ENCODE measurements around the gene DLGAP1. TPM values are rescaled to one million over a fixed set of nuclear protein-coding genes. Genes with fewer than 3 reads are reported as not detected.

The DLGAP1 gene
- total and polyA plus RNA-seq, 2 experiments from 2014 or later, result 3.1 to 6.5 TPM

DNA sequence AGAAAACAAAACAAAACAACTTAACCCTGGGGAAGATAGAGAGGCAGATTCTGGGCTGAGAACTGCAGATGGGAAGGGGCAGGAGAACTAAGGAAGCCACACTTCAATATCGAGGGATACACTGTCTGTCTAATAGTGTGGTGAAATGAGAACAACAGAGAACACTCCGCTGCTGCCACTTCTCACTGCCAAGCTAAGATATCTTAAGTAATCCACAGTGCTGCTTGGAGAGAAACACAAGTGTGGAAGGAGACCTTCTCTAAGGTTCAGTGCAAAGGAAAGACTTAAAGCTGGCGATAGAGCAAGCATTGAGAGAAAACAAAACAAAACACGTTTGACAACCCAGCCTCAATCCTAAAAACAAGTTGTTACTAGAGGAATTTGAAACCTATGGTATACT, 37.4 kb downstream of the DLGAP1 start:
- TF ChIP-seq EZH2 (IDR thresholded peaks at IDR 0.05; ENCODE audit: borderline replicate concordance), result no peak
- no peak for TF ChIP-seq EZH2phosphoT487 (IDR thresholded peaks at IDR 0.05; ENCODE audit: low read depth, severe bottlenecking, unreplicated experiment)
- TF ChIP-seq, protein P1, sequence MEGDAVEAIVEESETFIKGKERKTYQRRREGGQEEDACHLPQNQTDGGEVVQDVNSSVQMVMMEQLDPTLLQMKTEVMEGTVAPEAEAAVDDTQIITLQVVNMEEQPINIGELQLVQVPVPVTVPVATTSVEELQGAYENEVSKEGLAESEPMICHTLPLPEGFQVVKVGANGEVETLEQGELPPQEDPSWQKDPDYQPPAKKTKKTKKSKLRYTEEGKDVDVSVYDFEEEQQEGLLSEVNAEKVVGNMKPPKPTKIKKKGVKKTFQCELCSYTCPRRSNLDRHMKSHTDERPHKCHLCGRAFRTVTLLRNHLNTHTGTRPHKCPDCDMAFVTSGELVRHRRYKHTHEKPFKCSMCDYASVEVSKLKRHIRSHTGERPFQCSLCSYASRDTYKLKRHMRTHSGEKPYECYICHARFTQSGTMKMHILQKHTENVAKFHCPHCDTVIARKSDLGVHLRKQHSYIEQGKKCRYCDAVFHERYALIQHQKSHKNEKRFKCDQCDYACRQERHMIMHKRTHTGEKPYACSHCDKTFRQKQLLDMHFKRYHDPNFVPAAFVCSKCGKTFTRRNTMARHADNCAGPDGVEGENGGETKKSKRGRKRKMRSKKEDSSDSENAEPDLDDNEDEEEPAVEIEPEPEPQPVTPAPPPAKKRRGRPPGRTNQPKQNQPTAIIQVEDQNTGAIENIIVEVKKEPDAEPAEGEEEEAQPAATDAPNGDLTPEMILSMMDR (IDR thresholded peaks at IDR 0.05; ENCODE audit: poor library complexity), result no peak
- Histone ChIP-seq H3K27me3 (no peaks in the 10 kb centered on the region), H3K36me3 (replicated peaks; ENCODE audit: insufficient read depth, low read depth) (no peaks in the 10 kb centered on the region), H2AFZ (no peak overlapping the region), H4K20me1 (ENCODE audit: insufficient read depth, poor library complexity, severe bottlenecking) (no peaks in the 10 kb centered on the region), H3K4me2 (peak overlapping the region; percentile 10), H3K27ac (no peak overlapping the region), H3K9me3 (ENCODE audit: low read depth) (no peaks in the 10 kb centered on the region), H3K79me2 (no peaks in the 10 kb centered on the region), H3K4me1 (ENCODE audit: insufficient read depth) (no peaks in the 10 kb centered on the region), H3K4me3 (no peak overlapping the region), H3K9me2 (replicated peaks; ENCODE audit: insufficient read depth) (no peaks in the 10 kb centered on the region)
- 74% methylated on average over 4 of the region's 4 CpGs for WGBS (ENCODE audit: low lambda C conversion rate, missing lambda C conversion rate)
- no peak for DNase-seq (ENCODE audit: low spot score)

DNA sequence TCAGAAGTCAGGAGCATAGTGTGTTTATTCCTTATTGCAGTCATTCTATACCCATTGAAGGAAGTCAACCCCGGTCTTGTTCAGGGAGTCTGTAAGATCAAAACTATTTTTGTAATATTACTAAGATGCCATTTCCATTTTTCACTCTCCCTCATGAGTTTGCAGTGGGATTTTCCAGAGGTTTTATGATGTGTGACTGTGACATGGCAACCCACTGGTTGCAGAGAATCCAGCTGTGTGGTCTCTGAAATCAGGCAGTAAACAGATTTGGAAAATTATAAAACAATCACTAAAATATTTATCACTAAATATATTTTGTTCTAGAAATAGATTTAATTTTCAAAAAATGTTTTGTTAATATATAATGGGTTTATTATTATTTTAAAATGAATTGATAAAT, 38.1 kb downstream of the DLGAP1 start:
- no peaks in the 10 kb centered on the region for H3K36me3 ChIP-seq (replicated peaks; ENCODE audit: insufficient read depth, low read depth)
- H3K27me3 ChIP-seq, result no peaks in the 10 kb centered on the region
- TF ChIP-seq, protein P1 (IDR thresholded peaks at IDR 0.05; ENCODE audit: poor library complexity), result no peak
- H3K4me2 ChIP-seq, result no peak overlapping the region
- H4K20me1 ChIP-seq (ENCODE audit: insufficient read depth, poor library complexity, severe bottlenecking), result no peaks in the 10 kb centered on the region
- no peak for DNase-seq (ENCODE audit: low spot score)
- no peaks in the 10 kb centered on the region for H3K9me2 ChIP-seq (replicated peaks; ENCODE audit: insufficient read depth)
- no peaks in the 10 kb centered on the region for H3K79me2 ChIP-seq
- 44% methylated on average over 1 of the region's 1 CpG for WGBS (ENCODE audit: low lambda C conversion rate, missing lambda C conversion rate)
- H3K9me3 ChIP-seq (ENCODE audit: low read depth), result no peaks in the 10 kb centered on the region
- H3K4me3 ChIP-seq, result no peak overlapping the region
- H2AFZ ChIP-seq, result no peak overlapping the region
- no peak overlapping the region for H3K27ac ChIP-seq
- H3K4me1 ChIP-seq (ENCODE audit: insufficient read depth), result no peaks in the 10 kb centered on the region

DNA sequence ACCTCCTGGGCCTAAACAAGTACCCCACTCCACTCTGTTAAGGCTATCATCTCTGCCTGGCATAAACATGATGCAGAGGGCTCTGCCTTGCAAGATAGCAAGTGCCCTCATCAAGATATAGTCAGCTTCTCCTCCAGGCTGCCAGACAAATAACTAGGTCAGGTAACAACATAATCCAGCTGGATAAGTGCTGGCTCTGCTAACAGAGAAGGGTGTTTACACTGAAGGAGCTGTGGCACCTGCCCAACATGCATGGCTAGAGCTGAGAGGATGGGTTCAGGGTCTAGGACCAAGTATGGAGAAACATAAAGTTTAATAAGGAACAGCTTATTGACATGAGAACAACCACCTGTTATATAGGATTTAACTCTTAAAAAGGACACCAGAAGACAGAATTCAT, 42.8 kb downstream of the DLGAP1 start:
- no peak overlapping the region for H3K4me3 ChIP-seq
- no peaks in the 10 kb centered on the region for H4K20me1 ChIP-seq (ENCODE audit: insufficient read depth, poor library complexity, severe bottlenecking)
- TF ChIP-seq, protein P1 (IDR thresholded peaks at IDR 0.05; ENCODE audit: poor library complexity), result no peak
- TF ChIP-seq EZH2phosphoT487 (IDR thresholded peaks at IDR 0.05; ENCODE audit: low read depth, severe bottlenecking, unreplicated experiment) (no peak), EZH2 (IDR thresholded peaks at IDR 0.05; ENCODE audit: borderline replicate concordance) (no peak)
- no peak overlapping the region for H2AFZ ChIP-seq
- H3K4me2 ChIP-seq, result no peak overlapping the region
- H3K9me3 ChIP-seq (ENCODE audit: low read depth), result no peaks in the 10 kb centered on the region
- no peaks in the 10 kb centered on the region for H3K79me2 ChIP-seq
- no peak for DNase-seq (ENCODE audit: low spot score)
- no peak overlapping the region for H3K27ac ChIP-seq
- H3K4me1 ChIP-seq (ENCODE audit: insufficient read depth), result no peaks in the 10 kb centered on the region
- no peaks in the 10 kb centered on the region for H3K9me2 ChIP-seq (replicated peaks; ENCODE audit: insufficient read depth)
- no peaks in the 10 kb centered on the region for H3K27me3 ChIP-seq
- no peaks in the 10 kb centered on the region for H3K36me3 ChIP-seq (replicated peaks; ENCODE audit: insufficient read depth, low read depth)

- Histone ChIP-seq H3K4me3 (no peak overlapping the region), H3K4me1 (ENCODE audit: insufficient read depth) (no peaks in the 10 kb centered on the region), H3K9me2 (replicated peaks; ENCODE audit: insufficient read depth) (no peaks in the 10 kb centered on the region), H3K36me3 (replicated peaks; ENCODE audit: insufficient read depth, low read depth) (no peaks in the 10 kb centered on the region), H4K20me1 (ENCODE audit: insufficient read depth, poor library complexity, severe bottlenecking) (no peaks in the 10 kb centered on the region), H2AFZ (no peak overlapping the region), H3K4me2 (no peak overlapping the region), H3K9me3 (ENCODE audit: low read depth) (no peaks in the 10 kb centered on the region), H3K27ac (no peak overlapping the region), H3K79me2 (no peaks in the 10 kb centered on the region), H3K27me3 (no peaks in the 10 kb centered on the region)
- 64% methylated on average over 1 of the region's 1 CpG for WGBS (ENCODE audit: low lambda C conversion rate, missing lambda C conversion rate)
- TF ChIP-seq EZH2phosphoT487 (IDR thresholded peaks at IDR 0.05; ENCODE audit: low read depth, severe bottlenecking, unreplicated experiment) (no peak), EZH2 (IDR thresholded peaks at IDR 0.05; ENCODE audit: borderline replicate concordance) (no peak)
- TF ChIP-seq, protein P1 (IDR thresholded peaks at IDR 0.05; ENCODE audit: poor library complexity), result no peak
- no peak for DNase-seq (ENCODE audit: low spot score)
These were observed 48.3 kb downstream of the DLGAP1 start for GRCh38 chr18:4406856-4407255.
